HCT116 (cell line): ENCODE data around the gene AFDN. TPM values are rescaled to one million over a fixed set of nuclear protein-coding genes. Genes with fewer than 3 reads are reported as not detected.

Experiments
- ATAC-seq: fragments of 200-7000 bp; cut with Tn5 transposase; 2 replicates; pipeline ENCODE4 v1.9.1; 2020; ENCODE audit warnings: mild to moderate bottlenecking, moderate library complexity
- BruUV-seq: library from RNA; stranded (reverse); fragments of 400-500 nt; replicated peaks from 2 replicates; lab custom pipeline; 2021; lab: Mats Ljungman, UMichigan
- CTCF ChIA-PET: fragments of 300-600 bp; sonication (Branson Sonifier 250); formaldehyde crosslinking; loops from one replicate; lab custom pipeline; 2021; ENCODE audit warnings: antibody characterized with exemption; lab: Charles Lee
- POLR2A ChIA-PET: fragments of 300-600, 350-600 bp; sonication (Branson Sonifier 250); formaldehyde crosslinking; loops from one replicate; lab custom pipeline; 2021; ENCODE audit warnings: antibody characterized with exemption; lab: Charles Lee
- RAD21 ChIA-PET, 2 experiments: fragments of 300-600 bp; sonication (Branson Sonifier 250); formaldehyde crosslinking; loops; one replicate each; lab custom pipeline; 2023; ENCODE audit warnings: low total read pairs in 2 of 2; ENCODE audit not compliant: uncharacterized antibody in 2 of 2, unreplicated experiment in 2 of 2, low non-redundant PET in 1 of 2; lab: Charles Lee
- DNase-seq: peaks from one replicate; pipeline ENCODE4 v3.0.0-alpha.2; 2010; ENCODE audit warnings: low read depth, low spot score
- H2AFZ ChIP-seq: fragments of 200-600 bp; shearing (Covaris generic), sonication (generic); 2 replicates; pipeline ENCODE4 v1.6.1; 2017; ENCODE audit warnings: low read depth, mixed run types, mixed read lengths, antibody characterized with exemption, low read length; ENCODE audit not compliant: poor library complexity, severe bottlenecking
- H3K27ac ChIP-seq: 2 replicates; pipeline ENCODE4 v1.5.1; 2012; ENCODE audit warnings: low read depth, low read length
- H3K27me3 ChIP-seq: fragments of 200-600 bp; sonication (generic); 2 replicates; pipeline ENCODE4 v1.6.1; 2016; ENCODE audit warnings: mixed run types, low read length, mixed read lengths; ENCODE audit not compliant: insufficient read depth
- H3K36me3 ChIP-seq, 2 experiments: fragments of 200-500 bp in 1 of 2; fragments of 200-600 bp in 1 of 2; sonication (Bioruptor generic) in 1 of 2; sonication (generic) in 1 of 2; 2 replicates each; pipeline versions ENCODE4 v1.5.1 to v1.6.1; 2014 to 2016; ENCODE audit warnings: low read length in 2 of 2, inconsistent platforms in 1 of 2, mixed read lengths in 1 of 2, mixed run types in 1 of 2; ENCODE audit not compliant: insufficient read depth in 2 of 2, control insufficient read depth in 1 of 2
- H3K4me1 ChIP-seq, 2 experiments: fragments of 200-600 bp in 1 of 2; sonication (generic) in 1 of 2; 2 replicates each; pipeline versions ENCODE4 v1.5.1 to v1.6.1; 2012 to 2017; ENCODE audit warnings: low read length in 2 of 2, inconsistent platforms in 1 of 2, mild to moderate bottlenecking in 1 of 2, mixed read lengths in 1 of 2, mixed run types in 1 of 2, moderate library complexity in 1 of 2; ENCODE audit not compliant: insufficient read depth in 2 of 2, control insufficient read depth in 1 of 2
- H3K4me2 ChIP-seq: fragments of 200-600 bp; sonication (generic); 2 replicates; pipeline ENCODE4 v1.6.1; 2017; ENCODE audit warnings: mixed run types, low read length, mixed read lengths
- H3K4me3 ChIP-seq, 2 experiments: fragments of 200-600 bp in 1 of 2; sonication (generic) in 1 of 2; replicated peaks in 1 of 2; 2 replicates each; pipeline ENCODE4 v1.5.1; 2011 to 2016; ENCODE audit warnings: low read length in 2 of 2, control low read depth in 1 of 2, low read depth in 1 of 2, mild to moderate bottlenecking in 1 of 2, mixed read lengths in 1 of 2, mixed run types in 1 of 2
- H3K79me2 ChIP-seq: fragments of 200-600 bp; sonication (generic); 2 replicates; pipeline ENCODE4 v1.6.1; 2017; ENCODE audit warnings: mild to moderate bottlenecking, mixed run types, low read length, moderate library complexity, mixed read lengths; ENCODE audit not compliant: insufficient read depth
- H3K9ac ChIP-seq: fragments of 200-600 bp; sonication (generic); 2 replicates; pipeline ENCODE4 v1.6.1; 2016; ENCODE audit warnings: low read length, mixed read lengths
- H3K9me2 ChIP-seq: fragments of 200-600 bp; sonication (generic), shearing (Covaris generic); 2 replicates; pipeline ENCODE4 v1.6.1; 2017; ENCODE audit warnings: mixed run types, mild to moderate bottlenecking, moderate library complexity; ENCODE audit not compliant: insufficient read depth
- H3K9me3 ChIP-seq, 2 experiments: fragments of 200-500 bp in 1 of 2; fragments of 200-600 bp in 1 of 2; sonication (Bioruptor generic) in 1 of 2; sonication (generic) in 1 of 2; 2 replicates each; pipeline ENCODE4 v1.6.1; 2014 to 2017; ENCODE audit warnings: low read length in 2 of 2, mixed read lengths in 2 of 2, inconsistent platforms in 1 of 2, low read depth in 1 of 2, mild to moderate bottlenecking in 1 of 2, mixed run types in 1 of 2, moderate library complexity in 1 of 2; ENCODE audit not compliant: control insufficient read depth in 1 of 2, insufficient read depth in 1 of 2
- H4K20me1 ChIP-seq: fragments of 200-600 bp; sonication (generic), shearing (Covaris generic); 2 replicates; pipeline ENCODE4 v1.6.1; 2017; ENCODE audit warnings: mixed run types, mild to moderate bottlenecking, moderate library complexity; ENCODE audit not compliant: insufficient read depth
- CBX3 ChIP-seq: IDR thresholded peaks from 2 replicates; pipeline ENCODE4 v1.6.1; 2012; ENCODE audit warnings: low read depth
- CEBPB ChIP-seq: IDR thresholded peaks from 2 replicates; pipeline ENCODE4 v1.6.1; 2012; ENCODE audit warnings: low read depth
- EGR1 ChIP-seq: IDR thresholded peaks from 2 replicates; pipeline ENCODE4 v1.6.1; 2012; ENCODE audit warnings: low read depth
- EZH2phosphoT487 ChIP-seq: fragments of 200-600 bp; IDR thresholded peaks from 2 replicates; pipeline ENCODE4 v1.6.1; 2018; ENCODE audit warnings: antibody characterized with exemption, borderline replicate concordance
- JUND ChIP-seq: IDR thresholded peaks from 2 replicates; pipeline ENCODE4 v1.6.1; 2012
- POLR2A ChIP-seq: IDR thresholded peaks from 2 replicates; pipeline ENCODE4 v1.7.0; 2011; ENCODE audit warnings: borderline replicate concordance; ENCODE audit not compliant: insufficient read depth, insufficient read length; ENCODE audit errors: extremely low read depth
- POLR2AphosphoS5 ChIP-seq: IDR thresholded peaks from 2 replicates; pipeline ENCODE4 v1.6.1; 2011; ENCODE audit warnings: mild to moderate bottlenecking, low read depth, low read length, moderate library complexity
- REST ChIP-seq: IDR thresholded peaks from 2 replicates; pipeline ENCODE4 v1.6.1; 2012; ENCODE audit warnings: low read depth
- SP1 ChIP-seq: IDR thresholded peaks from 2 replicates; pipeline ENCODE4 v1.6.1; 2012; ENCODE audit warnings: low read depth
- SRF ChIP-seq: IDR thresholded peaks from 2 replicates; pipeline ENCODE4 v1.6.1; 2012; ENCODE audit warnings: low read depth
- YY1 ChIP-seq: IDR thresholded peaks from 2 replicates; pipeline ENCODE4 v1.6.1; 2011; ENCODE audit warnings: low read length, low read depth, moderate library complexity, mild to moderate bottlenecking; ENCODE audit not compliant: insufficient replicate concordance; ENCODE audit errors: extremely low read depth
- ZBTB33 ChIP-seq: IDR thresholded peaks from 2 replicates; pipeline ENCODE4 v1.6.1; 2011; ENCODE audit warnings: mild to moderate bottlenecking, low read length, moderate library complexity; ENCODE audit not compliant: insufficient replicate concordance; ENCODE audit errors: extremely low read depth
- ZNF274 ChIP-seq: fragments of 200-500 bp; sonication (Bioruptor generic); IDR thresholded peaks from 2 replicates; pipeline ENCODE4 v1.6.1; 2014; ENCODE audit warnings: mild to moderate bottlenecking, low read depth, low read length, inconsistent platforms
- intact Hi-C: fragments of 100-400 bp; cut with micrococcal nuclease; formaldehyde crosslinking; loops from 2 replicates; pipeline ENCODE4 v1.10.0; 2022
- total RNA-seq: library from RNA; stranded (reverse); gene quantifications from one replicate; pipeline ENCODE4 v1.2.1, GENCODE V29; 2021; ENCODE audit not compliant: unreplicated experiment
- TF ChIP-seq, protein P1 (sequence below), 3 experiments: fragments of 200-600 bp in 1 of 3; sonication (generic) in 1 of 3; IDR thresholded peaks in 2 of 3; conservative IDR thresholded peaks in 1 of 3; 2 replicates each; pipeline ENCODE4 v1.5.1; 2012 to 2017; ENCODE audit warnings: low read depth in 2 of 3, low read length in 2 of 3, antibody characterized with exemption in 1 of 3, borderline replicate concordance in 1 of 3, control low read depth in 1 of 3, mild to moderate bottlenecking in 1 of 3, mixed read lengths in 1 of 3, mixed run types in 1 of 3, moderate library complexity in 1 of 3; ENCODE audit not compliant: insufficient read depth in 1 of 3

The AFDN gene
- total RNA-seq, 1 experiment from 2014 or later: 59.4 TPM

- H3K9me3 ChIP-seq: no peaks in the 10 kb centered on the region
- CTCF ChIA-PET: no interaction called here
- DNase-seq (no peak), ATAC-seq (no peak)
- no peaks in the 10 kb centered on the region for H3K4me1 ChIP-seq
- H3K27ac ChIP-seq: no peak overlapping the region
- H2AFZ ChIP-seq: no peak overlapping the region
- H3K36me3 ChIP-seq: no peaks in the 10 kb centered on the region
- POLR2A ChIA-PET: no interaction called here
- H4K20me1 ChIP-seq: peaks cover 21% of the 10 kb centered on the region; the same call in 1 of the 2 replicates
- no peak overlapping the region for H3K4me3 ChIP-seq
- no peak overlapping the region for H3K4me2 ChIP-seq
- RAD21 ChIA-PET: no interaction called here
- TF ChIP-seq, protein P1, sequence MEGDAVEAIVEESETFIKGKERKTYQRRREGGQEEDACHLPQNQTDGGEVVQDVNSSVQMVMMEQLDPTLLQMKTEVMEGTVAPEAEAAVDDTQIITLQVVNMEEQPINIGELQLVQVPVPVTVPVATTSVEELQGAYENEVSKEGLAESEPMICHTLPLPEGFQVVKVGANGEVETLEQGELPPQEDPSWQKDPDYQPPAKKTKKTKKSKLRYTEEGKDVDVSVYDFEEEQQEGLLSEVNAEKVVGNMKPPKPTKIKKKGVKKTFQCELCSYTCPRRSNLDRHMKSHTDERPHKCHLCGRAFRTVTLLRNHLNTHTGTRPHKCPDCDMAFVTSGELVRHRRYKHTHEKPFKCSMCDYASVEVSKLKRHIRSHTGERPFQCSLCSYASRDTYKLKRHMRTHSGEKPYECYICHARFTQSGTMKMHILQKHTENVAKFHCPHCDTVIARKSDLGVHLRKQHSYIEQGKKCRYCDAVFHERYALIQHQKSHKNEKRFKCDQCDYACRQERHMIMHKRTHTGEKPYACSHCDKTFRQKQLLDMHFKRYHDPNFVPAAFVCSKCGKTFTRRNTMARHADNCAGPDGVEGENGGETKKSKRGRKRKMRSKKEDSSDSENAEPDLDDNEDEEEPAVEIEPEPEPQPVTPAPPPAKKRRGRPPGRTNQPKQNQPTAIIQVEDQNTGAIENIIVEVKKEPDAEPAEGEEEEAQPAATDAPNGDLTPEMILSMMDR (IDR thresholded peaks at IDR 0.05 in 2 of 3, conservative IDR thresholded peaks at IDR 0.05 in 1 of 3; ENCODE audit: borderline replicate concordance in 1 of 3, insufficient read depth in 1 of 3, low read depth in 2 of 3, low read length in 2 of 3): no peak
- no peak for TF ChIP-seq EZH2phosphoT487
- TF ChIP-seq EGR1: no peak
- no peak for TF ChIP-seq YY1
- TF ChIP-seq CEBPB: no peak
- TF ChIP-seq REST: no peak
- TF ChIP-seq SRF: no peak
- TF ChIP-seq SP1: no peak
- TF ChIP-seq POLR2A: no peak
- no peak for TF ChIP-seq ZNF274
- TF ChIP-seq CBX3: no peak
- no peak for TF ChIP-seq POLR2AphosphoS5
- TF ChIP-seq ZBTB33: no peak
- TF ChIP-seq JUND: no peak
- no peak overlapping the region for H3K9ac ChIP-seq
- no peaks in the 10 kb centered on the region for H3K27me3 ChIP-seq
- BruUV-seq: no TSS peak
- no peaks in the 10 kb centered on the region for H3K9me2 ChIP-seq
- intact Hi-C loops: no loop called here
- peaks cover 99% of the 10 kb centered on the region for H3K79me2 ChIP-seq
These were observed 13.9 kb downstream of the AFDN start for GRCh38 chr6:167840526-167841179.
